ENCODE measurements around the gene SDK2. TPM values are rescaled to one million over a fixed set of nuclear protein-coding genes. Genes with fewer than 3 reads are reported as not detected.

Gene SDK2
- polyA plus RNA-seq, 2 of the 4 experiments (the other 2 are of a cell fraction), result 0.36 to 0.57 TPM

DNA sequence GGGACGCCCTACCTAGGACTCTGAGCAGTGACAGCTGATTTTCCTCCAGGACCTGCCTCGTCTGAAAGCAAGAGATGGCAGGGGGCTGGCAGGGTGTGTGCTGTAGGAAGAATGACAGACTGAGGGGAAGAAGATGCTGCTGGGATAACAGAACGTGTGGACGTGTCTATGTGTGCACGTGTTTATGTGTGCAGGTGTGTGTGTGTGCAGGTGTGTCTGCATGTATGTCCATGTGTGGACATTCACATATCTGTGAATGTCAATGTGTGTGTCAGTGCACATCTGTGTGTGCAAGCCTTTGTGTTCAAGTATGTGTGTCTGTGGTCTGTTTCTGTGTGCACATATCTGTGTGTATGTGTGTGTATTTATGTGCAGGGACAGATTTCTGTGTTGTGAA is 132.5 kb downstream of the SDK2 start:
- 21% methylated on average over 5 of the region's 5 CpGs for WGBS (ENCODE audit: missing lambda C conversion rate)
- Histone ChIP-seq H3K27ac (no peak overlapping the region), H3K4me1 (no peaks in the 10 kb centered on the region), H3K9me3 (no peaks in the 10 kb centered on the region), H3K4me3 (no peak overlapping the region), H3K4me2 (no peak overlapping the region)
- TF ChIP-seq FOSL2 (IDR thresholded peaks at IDR 0.05), result no peak
- TF ChIP-seq FOSL2 (CRISPR knock-in tag; IDR thresholded peaks at IDR 0.05), result no peak
- TF ChIP-seq EP300 (IDR thresholded peaks at IDR 0.05), result no peak
- no peak for TF ChIP-seq GATA3 (IDR thresholded peaks at IDR 0.05; ENCODE audit: borderline replicate concordance)
- TF ChIP-seq ATOH8 (CRISPR knock-in tag; IDR thresholded peaks at IDR 0.05; ENCODE audit: low read depth), result no peak
- no peak for TF ChIP-seq CEBPB (IDR thresholded peaks at IDR 0.05)
- no peak for TF ChIP-seq HOXB13 (CRISPR knock-in tag; IDR thresholded peaks at IDR 0.05; ENCODE audit: low read depth)
- TF ChIP-seq TP53 (CRISPR knock-in tag; IDR thresholded peaks at IDR 0.05), result no peak
- TF ChIP-seq PHF8 (IDR thresholded peaks at IDR 0.05; ENCODE audit: borderline replicate concordance, low read depth), result no peak
- no peak for TF ChIP-seq NPAS2 (CRISPR knock-in tag; IDR thresholded peaks at IDR 0.05; ENCODE audit: borderline replicate concordance)
- no peak for TF ChIP-seq HEYL (CRISPR knock-in tag; IDR thresholded peaks at IDR 0.05)
- TF ChIP-seq MYC (IDR thresholded peaks at IDR 0.05; ENCODE audit: borderline replicate concordance, low read length), result no peak
- no peak for TF ChIP-seq BHLHE40 (IDR thresholded peaks at IDR 0.05; ENCODE audit: low read depth, low read length)
- no peak for TF ChIP-seq FOSB (CRISPR knock-in tag; IDR thresholded peaks at IDR 0.05)
- no peak for FAIRE-seq
- POLR2A ChIA-PET, result no interaction called here
- CTCF ChIA-PET, result interaction anchor here (1.0 kb wide), 1 partner anchor 39 kb away, joined by 3 read pairs; no protein-coding TSS in a partner anchor
- ATAC-seq, result no peak
- DNase-seq (ENCODE audit: low read depth in 1 of 2, low spot score in 1 of 2), result no peak

DNA sequence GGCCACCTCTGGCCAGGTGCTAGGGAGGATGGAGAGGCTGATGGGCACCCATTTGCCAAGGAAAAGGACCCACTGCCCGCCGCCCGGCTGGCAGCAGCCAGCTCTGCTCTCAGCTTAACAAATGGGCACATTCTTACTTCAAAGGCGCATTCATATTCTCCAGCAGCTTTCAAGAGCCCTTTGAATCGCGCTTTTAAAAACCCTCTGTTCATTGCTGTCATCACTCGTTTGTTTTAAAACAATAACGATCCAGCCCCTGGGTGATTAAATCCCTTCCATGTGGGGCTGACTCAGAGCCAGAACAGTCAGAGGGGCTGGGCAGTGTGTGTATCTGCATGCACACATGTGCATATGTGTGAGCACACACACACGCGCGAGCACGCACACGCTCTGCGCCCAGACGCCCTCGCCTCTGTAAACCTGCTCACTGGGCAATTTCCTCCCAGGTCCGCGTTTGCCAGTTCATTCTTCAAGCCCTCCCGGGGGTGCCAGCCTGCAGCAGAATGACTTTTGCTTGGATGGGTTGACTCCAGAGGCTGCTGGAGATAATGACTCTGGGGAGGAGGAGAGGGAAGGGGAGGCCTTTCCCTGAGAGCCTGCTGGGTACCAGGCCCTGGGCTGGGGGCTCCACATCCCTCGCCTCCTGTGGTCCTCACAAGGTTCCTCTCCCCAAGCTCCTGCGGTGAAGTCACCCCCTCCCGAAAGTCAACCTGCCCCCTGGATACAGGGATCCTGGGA is 133.1 kb downstream of the SDK2 start:
- FAIRE-seq, result no peak

More for the DNA sequence above, 133.1 kb downstream of the SDK2 start:
- ChIA-PET POLR2A (no interaction called here), CTCF (interaction anchor here (1.0 kb wide), 1 partner anchor 40 kb away, joined by 3 read pairs; no protein-coding TSS in a partner anchor)
- H3K4me1 ChIP-seq, result no peaks in the 10 kb centered on the region
- DNase-seq (ENCODE audit: low read depth in 1 of 2, low spot score in 1 of 2), result no peak
- H3K27ac ChIP-seq, result no peak overlapping the region
- no peak overlapping the region for H3K4me2 ChIP-seq
- H3K4me3 ChIP-seq, result no peak overlapping the region
- TF ChIP-seq TFCP2L1 (CRISPR knock-in tag; IDR thresholded peaks at IDR 0.05) (no peak), HOXA7 (CRISPR knock-in tag; IDR thresholded peaks at IDR 0.05) (no peak), SMC3 (IDR thresholded peaks at IDR 0.05) (no peak), ATOH8 (CRISPR knock-in tag; IDR thresholded peaks at IDR 0.05; ENCODE audit: low read depth) (no peak), RARB (CRISPR knock-in tag; IDR thresholded peaks at IDR 0.05) (no peak), PHF8 (IDR thresholded peaks at IDR 0.05; ENCODE audit: borderline replicate concordance, low read depth) (no peak), POLR2A (IDR thresholded peaks at IDR 0.05; ENCODE audit: low read length) (no peak), HDAC2 (IDR thresholded peaks at IDR 0.05) (no peak), POLR2AphosphoS2 (conservative IDR thresholded peaks at IDR 0.05; ENCODE audit: low read length) (no peak), FOSL2 (IDR thresholded peaks at IDR 0.05) (no peak), FOSL2 (CRISPR knock-in tag; IDR thresholded peaks at IDR 0.05) (no peak), CBX2 (IDR thresholded peaks at IDR 0.05; ENCODE audit: borderline replicate concordance, low read depth) (no peak), CTCF (IDR thresholded peaks at IDR 0.05) (no peak), HEYL (CRISPR knock-in tag; IDR thresholded peaks at IDR 0.05) (no peak), GATA3 (IDR thresholded peaks at IDR 0.05; ENCODE audit: borderline replicate concordance) (no peak)
- ATAC-seq, result no peak; a peak in 1 of 6 replicates
- H3K9me3 ChIP-seq, result no peaks in the 10 kb centered on the region
- 39% methylated on average over 22 of the region's 22 CpGs for WGBS (ENCODE audit: missing lambda C conversion rate)

All from A549 (cell line).